M059J (cell line): ENCODE results near the gene LRRC8C. TPM values are rescaled to one million over a fixed set of nuclear protein-coding genes. Genes with fewer than 3 reads are reported as not detected.
"Not testable (repeated sequence)": the region's sequence is repeated elsewhere in the genome, so short reads cannot be mapped to it uniquely, and the experiment has no call there.

Experiments
- DNase-seq: peaks from one replicate; pipeline ENCODE4 v3.0.0-alpha.2; 2012; ENCODE audit warnings: low read depth
- total RNA-seq: library from RNA; depleted of rRNA; stranded (reverse); fragments of >200 nt; shearing (Covaris generic); gene quantifications from 2 replicates; pipeline ENCODE4 v1.2.3, GENCODE V29; 2014; rRNA removed

Gene LRRC8C
- total RNA-seq: 4.8 and 6.1 TPM in 2 replicates

DNA sequence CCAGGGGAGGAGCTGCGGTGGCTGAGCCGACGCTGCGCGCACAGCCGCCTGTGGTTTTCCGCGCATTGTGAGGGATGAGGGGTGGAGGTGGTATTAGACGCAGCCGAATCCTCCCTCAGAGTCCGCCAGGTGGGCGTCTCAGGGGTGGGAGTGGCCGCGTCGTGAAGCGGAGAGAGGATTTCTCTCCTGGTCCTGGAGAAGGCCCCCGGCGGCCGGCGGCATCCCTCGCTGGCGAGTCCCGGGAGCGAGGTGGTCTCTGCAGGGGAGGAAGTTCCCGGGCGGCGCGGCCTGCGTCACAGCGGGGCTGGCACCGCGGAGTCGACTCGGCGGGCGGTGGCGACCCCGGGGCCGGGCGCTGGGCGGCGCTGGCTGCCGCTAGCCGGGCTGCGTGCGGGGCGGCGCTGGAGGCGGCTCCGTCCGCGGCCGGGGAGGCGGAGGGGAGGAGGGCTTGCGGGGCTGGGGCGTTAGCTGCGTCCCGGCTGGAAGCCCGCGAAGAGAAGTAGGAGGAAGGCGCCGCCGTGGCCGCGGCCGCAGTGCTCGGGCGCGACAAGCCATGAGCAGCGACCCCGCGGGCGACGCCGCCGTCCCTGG, at the start of gene LRRC8C:
Gene LRRC8C (plus strand): TSS at position 464 of the 591 bp plus-strand sequence. CDS start 53,354 bp downstream, outside the sequence.
- peak; percentile 61 for DNase-seq

DNA sequence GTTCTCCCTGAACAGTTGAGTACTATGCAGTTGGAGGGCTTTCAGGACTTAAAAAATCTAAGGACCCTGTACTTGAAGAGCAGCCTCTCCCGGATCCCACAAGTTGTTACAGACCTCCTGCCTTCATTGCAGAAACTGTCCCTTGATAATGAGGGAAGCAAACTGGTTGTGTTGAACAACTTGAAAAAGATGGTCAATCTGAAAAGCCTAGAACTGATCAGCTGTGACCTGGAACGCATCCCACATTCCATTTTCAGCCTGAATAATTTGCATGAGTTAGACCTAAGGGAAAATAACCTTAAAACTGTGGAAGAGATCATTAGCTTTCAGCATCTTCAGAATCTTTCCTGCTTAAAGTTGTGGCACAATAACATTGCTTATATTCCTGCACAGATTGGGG, 48.7 kb upstream of the LRRC8C start:
- no peak for DNase-seq

DNA sequence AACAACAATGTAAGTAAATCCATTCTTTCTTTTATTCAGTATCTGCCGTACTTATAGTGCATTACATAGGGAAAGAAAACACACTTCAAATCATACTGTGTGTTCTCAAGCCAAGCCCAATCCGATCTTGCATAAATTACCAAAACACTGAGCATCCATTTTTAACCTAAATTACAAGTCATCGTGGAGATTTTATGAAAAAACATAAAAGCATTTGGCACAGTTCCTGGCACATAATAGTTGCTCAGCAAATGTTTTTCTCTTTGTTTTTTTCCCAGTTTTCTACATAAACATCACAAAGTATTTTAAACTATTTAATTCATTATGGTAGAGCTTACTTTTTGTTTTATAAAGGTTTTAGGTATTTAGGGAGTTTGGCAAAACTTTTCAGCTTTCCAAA, 48.1 kb upstream of the LRRC8C start:
- no peak for DNase-seq

DNA sequence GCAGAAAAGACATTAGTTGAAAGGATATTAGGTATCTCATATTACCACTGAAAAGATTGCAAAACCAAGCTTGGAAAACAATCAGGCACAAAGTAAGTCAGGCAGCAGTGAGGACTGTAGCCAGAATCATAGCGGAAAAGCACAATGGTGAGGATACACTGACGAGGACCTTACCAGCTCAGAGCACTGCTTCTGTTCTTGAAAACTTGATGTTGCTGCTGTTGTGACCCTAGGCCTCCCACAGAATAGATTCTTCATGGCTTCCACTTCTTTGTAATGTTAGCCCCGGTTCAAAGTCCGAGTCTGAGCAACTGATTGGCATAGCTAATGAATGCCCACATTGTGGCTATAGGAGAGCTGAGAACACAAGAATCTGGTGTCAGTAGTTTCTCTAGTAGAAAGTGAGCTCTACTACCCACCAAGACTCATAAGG, 45.2 kb upstream of the LRRC8C start:
- no peak for DNase-seq

DNA sequence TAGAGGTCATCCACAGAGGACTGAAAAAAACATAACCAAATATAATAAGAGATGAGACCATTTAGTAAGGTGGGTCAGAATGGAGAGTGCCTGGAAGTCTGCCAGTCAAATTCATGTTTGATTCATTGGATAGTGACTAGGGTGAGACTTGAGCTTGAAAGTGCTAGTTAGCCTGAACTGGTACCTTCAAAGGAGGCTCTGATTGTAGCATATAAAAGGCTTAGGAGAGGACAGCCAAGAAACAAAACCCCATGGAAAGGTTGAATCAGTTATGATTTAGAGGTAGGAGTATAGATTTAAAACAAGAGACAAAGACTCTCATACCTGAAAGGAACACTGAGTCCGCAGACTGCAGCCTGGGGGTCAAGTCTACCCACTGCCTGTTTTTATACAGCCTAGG, 44.4 kb upstream of the LRRC8C start:
- DNase-seq: no peak

DNA sequence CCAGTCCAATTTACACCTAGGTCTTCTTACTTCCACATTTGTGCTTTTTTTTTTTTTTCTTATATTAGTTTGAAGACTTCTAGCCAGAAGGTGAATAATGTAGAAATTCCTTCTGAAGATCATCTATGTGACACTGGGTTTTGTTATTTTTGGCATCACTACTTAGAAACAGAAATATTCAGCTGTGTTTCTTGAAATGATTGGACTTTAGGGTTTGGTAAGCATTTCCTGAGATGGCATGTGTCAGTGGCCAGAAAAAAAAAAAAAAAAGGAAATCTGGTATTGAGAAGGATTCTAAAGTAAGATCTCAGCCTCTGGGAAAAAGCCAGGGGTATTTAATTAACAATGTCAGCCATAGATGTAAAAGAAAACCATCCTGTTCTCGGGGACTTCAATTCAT, 43.4 kb upstream of the LRRC8C start:
- DNase-seq: no peak

DNA sequence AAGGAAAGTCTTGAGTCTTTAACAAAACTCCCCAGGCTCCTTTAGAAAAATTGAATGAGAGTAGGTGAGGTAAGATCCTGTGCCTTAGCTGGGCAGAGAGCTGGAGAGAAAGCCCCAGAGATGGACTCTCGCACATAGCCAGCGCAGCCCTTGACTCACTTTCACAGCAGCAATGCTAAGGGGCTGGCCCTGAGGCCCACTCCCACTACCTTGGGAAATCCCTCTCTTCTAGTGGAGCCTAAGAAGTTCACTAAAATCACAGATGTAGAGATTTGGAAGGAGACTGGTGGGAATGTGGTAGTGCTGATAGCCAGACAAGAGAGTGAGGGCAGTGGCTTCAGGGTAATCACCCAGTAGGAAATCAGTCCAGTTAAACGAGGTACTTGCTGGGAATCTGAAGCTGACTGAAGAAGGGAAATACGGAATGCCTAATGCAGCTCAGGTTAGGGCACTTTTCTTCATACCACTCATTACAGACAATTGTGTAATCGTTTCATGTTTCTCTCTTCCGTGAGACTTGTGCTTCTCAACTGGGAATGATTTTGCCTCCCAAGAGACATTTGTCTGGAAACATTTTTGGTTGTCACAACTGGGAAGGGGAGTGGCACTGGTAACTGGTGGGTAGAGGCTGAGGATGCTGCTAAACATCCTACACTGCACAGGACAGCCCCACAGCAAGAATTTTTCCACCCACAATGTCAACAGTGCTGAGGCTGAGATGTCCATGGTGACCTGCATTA, 42.4 kb upstream of the LRRC8C start:
- no peak for DNase-seq

DNA sequence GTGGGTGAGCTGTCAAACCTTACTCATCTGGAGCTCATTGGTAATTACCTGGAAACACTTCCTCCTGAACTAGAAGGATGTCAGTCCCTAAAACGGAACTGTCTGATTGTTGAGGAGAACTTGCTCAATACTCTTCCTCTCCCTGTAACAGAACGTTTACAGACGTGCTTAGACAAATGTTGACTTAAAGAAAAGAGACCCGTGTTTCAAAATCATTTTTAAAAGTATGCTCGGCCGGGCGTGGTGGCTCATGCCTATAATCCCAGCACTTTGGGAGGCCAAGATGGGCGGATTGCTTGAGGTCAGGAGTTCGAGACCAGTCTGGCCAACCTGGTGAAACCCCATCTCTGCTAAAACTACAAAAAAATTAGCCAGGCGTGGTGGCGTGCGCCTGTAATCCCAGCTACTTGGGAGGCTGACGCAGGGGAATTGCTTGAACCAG, 40.0 kb upstream of the LRRC8C start:
- DNase-seq: not testable (repeated sequence)

DNA sequence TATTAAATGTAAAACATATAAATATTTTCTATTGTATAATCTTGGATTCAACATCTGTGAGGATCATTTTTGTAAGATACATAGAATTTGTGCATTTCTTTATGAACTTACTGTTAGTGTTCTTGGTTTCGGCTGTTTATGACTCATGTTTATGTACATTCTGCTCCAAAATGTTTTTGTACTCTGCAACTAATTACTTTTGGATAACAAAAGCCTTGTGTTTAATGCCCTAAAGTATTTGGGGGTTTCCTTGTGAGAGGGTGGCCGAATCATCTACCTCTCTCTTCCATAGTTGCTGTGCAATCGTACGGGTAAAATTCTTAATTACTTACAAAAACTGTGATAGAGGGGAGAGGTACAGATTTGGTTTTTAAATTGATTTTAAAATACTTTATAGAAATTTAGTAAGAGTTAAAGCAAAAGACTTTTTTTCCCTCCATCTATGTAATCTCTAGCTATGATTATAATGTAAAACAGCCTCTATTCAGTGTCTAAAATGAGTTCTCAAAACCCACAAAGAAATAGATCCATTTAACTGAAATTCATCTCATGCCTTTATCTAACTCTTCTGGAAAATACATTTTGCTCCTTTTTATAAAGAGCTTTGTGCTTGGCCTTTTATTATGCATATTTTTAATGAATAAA, 38.7 kb upstream of the LRRC8C start:
- DNase-seq: no peak

DNA sequence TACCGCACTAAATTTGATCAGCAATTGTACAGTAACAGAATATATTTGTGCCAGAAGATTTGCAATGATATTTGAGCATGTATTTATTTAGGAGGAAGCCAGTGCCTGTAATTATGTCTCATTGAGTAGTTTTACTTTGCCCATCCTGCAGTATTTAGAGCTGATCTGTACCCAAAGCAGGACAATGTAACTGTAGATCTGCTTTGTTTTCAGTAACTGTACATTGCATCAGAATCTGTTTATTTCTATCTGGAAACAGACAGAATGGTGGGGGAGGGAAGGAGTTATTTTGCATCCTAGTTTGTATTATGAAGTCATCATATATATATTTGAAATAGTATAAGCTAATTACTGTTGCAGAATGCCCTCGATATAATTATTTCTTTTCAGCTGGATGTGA, 36.2 kb upstream of the LRRC8C start:
- DNase-seq: no peak

DNA sequence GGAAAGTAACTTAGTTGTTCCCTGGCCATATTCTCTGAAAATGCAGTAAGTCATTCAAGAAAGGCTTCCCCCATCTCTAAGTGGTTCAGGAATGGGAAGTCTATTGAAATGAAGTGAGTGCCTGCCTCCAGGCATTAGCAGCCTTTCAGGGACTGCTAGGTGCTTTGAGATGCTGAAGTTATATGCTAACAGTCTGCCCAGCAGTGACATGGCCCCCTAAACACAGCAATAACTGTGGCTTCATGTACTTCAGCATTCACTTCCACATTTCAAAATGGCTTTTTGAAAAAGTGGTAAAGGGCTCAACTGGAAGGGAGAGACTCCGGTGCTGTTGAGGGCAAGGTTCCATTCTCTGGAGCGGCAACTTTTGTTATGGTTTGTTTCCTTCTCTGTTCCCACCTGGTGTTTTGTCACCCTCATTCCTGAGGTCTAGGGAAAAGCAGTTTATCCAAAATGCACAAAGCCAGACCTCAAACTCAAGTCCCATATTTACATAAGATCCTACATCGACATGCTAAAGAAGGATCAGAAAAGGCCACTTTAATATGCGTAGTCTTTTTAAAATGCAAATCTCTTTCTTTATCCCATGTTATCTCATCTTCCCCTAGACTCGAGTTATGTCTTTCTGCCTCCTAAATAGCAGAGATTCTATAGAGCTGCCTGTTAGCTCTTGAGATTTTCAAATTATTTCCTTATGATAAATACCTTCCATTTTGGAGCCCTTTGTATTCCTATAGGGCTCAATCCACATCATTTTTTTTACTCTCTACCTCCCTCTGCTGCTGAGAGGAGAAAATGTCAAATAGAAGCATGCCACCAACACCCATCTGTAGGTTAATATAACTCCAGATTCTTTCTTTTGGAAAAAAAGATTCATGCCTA, 34.2 kb upstream of the LRRC8C start:
- DNase-seq: peak; percentile 33

DNA sequence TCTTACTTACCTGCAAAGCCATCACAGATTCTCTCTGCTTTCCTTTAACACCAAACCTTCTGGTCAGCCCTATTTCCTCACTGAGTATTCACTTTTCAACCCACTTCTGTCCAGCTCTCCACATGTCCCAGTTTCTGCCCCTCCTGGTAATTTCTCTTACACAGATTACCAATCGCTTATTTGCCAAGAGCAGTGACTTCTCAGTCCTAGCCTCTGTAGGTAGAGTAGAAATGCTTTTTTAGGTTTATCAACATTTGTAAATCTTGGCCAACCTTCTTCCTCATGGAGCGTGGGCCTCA, 33.6 kb upstream of the LRRC8C start:
- DNase-seq: no peak

DNA sequence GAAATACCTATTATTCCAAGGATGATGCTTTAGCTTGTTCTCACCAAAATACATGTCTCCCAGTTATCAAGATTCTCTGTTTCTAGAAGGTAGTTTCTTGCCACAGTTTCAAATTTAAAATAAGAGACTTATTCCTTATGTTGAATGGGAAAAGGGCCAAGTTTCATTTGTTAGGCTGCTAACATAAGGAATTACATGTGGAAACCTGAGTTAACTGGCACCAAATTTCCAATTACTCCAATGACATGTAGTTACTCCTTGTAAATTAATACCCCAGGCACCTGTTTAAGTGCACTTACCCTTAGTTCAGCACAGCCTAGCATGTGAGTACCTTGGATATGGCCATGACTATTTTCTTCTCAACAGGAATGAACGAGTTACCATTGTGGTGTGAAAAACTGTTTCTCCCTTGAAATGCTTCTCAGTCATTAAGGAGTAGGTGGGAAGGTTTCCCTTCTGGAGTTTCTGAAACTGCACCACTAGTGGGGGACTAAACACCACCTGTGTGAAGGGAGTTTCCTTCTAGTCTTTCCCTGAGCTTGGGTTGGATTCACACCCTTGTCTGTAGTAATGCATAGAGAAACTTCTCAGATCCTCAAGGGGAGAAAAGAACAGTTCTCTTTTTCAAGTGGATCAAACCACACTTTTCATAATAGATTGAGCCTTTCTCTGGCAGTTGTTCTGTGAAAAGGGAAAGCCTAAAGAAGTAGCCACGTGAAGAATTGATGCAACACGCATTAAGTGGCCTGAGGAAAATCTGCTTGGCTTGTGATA, 32.3 kb upstream of the LRRC8C start:
- DNase-seq: no peak

DNA sequence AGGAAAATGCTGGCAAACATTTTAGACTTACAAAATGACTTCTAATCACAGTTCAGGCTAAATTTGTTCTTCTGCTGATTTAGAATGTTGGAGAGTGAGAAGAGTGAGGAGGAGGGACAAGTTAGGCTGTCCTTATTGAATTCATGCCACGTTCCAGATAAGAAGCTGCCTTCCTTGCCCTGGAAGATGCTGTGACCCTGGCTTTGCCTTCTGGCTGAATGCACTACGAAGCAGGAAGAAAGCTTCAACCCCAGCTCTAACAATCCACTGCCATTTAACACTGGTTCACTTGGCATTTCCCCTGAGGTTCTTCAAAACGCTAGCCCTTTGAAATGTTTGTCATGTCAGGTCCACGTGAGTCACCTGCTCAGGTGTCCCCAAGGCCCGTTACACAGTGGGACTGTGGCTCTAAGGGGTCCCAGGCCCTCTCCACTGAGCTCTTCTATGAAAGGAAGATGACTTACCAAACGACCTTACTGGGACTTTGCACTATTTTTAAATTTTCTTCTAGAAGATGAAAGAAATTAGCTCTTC, 30.0 kb upstream of the LRRC8C start:
- DNase-seq: no peak

DNA sequence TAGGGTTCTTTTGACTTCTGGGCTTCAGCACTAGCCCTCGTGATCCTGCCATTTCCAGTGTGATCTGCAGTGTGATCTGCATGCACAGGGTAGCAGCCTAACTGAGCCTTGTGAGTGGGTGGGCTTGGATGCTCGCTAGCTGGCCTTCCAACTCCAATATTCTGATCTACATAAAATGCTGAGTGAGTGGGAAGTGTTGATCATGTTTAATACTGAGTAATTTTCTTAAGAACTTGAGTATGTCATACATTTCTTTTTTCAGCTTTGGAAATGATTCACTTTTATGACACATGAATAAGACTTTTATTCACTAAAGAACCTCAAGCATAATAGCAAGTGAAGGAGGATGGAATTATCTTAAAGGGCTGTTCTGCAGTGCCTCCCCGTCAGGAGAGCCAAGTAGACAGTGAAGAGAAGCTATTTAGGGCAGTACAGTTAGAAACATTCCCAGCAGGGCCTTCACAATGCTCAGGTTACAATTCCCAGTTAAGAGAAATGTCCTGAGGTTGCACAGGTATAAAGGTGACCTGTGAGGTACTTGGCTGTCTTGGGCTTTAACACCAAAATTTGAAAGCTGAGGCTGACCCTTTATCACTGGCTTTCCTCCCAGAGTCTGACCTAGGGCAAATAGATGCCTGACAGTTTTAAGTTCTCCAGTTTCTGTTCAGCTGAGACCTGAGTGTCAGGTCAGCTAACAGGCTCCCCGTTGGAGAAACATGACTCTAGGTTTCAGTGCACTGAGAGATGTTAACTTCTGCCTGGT, 29.1 kb upstream of the LRRC8C start:
- peak; percentile 30 for DNase-seq

DNA sequence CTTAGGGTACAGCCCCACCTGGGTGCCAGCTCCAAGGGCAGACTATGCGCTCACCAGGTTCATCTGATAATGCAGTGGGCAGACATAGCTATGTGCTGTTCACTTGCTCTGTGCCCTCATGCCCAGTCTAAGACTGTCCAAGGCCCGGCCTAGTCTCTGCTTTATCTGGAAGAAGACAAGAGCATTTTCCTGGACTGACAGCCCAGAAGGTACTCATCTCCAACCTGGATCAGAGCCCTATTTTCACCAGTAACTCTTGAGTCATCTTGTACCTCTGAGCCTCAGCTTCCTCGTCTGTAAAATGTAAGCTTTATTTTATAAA, 28.5 kb upstream of the LRRC8C start:
- DNase-seq: no peak

DNA sequence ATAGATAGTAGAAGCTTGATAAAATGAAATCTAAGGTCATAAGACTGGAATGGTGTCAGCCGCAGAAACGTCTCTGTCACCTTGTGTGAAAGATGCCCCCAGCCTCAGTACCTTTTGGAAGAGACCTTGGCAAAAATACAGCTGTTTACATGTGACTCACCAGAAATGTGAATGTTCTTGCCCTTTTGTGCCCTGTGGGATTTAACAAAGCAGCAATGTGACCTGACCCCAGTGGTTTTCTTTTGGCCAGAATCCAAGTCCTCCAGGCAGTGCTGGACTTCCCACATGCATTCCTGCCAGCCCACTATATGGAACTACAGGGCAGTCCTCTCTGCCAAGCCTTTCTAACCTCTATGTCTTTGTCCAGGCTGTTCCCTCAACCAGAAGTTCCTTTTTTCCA, 27.2 kb upstream of the LRRC8C start:
- peak; percentile 96 for DNase-seq

DNA sequence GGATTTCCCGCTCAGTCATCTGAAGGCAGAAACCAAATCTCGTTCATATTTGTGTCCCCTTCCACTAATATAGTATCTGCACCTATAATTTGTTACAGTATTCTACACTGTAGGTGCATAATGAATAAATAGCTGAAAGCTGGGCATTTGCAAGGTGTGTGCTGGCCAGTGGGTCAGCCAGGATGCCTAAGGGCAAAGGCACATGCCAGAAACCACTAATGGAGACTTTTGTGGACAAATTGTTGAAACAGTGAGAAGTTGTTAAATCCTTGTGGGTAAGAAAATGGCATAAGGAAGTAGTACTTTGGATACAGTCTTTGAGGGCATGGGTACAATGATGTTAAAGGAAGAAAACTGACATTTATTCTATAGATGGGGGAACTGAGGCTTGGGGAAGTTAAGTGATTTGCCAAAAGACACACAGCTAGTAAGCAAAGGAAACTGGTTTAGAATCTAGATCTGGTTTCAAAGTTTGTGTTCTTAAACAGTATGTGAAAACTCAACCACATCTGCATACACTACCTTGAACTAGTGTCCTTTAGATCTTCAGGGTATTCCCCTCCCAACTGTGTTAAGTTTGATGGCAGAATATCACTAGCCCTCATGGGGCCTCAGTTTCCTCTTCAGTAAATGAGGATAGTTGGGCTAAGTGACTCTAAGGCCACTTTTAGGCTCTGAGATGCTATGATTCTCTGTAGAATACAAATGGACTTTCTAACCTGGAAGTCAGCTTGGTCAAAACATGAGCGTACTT, 26.5 kb upstream of the LRRC8C start:
- peak; percentile 70 for DNase-seq

DNA sequence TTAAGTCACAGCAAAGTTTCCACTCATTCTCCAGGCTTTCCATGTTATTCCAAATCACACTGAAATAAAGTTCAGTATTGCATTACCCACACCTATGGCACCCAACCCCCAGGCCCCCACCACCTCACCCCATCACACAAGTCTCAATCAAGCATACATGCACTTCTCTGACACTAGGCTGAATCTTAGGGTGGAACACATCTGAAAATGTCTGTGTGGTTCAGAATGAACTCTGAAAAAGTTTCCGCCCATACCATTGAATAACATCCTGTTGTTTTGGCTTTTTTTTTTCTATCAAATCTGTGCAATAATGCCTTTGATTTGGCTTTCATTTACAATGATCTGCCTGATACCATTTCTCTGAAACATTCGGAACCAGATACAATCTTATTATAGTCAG, 25.8 kb upstream of the LRRC8C start:
- no peak for DNase-seq
